ENCODE measurements around the gene UVRAG. TPM values are rescaled to one million over a fixed set of nuclear protein-coding genes. Genes with fewer than 3 reads are reported as not detected.

UVRAG gene
- total RNA-seq, 1 donor from 2014 or later, result 31.0 TPM

- no peak overlapping the region for H3K27ac ChIP-seq
- no peak overlapping the region for H3K4me3 ChIP-seq
- intact Hi-C loops (cut with DNase I), result no loop called here
- H3K27me3 ChIP-seq, result no peaks in the 10 kb centered on the region
- no peak for ATAC-seq
- no peaks in the 10 kb centered on the region for H3K4me1 ChIP-seq
- no peak for TF ChIP-seq CTCF (IDR thresholded peaks at IDR 0.05)
- H3K9me3 ChIP-seq, result no peaks in the 10 kb centered on the region
- H3K36me3 ChIP-seq, result no peaks in the 10 kb centered on the region
- DNase-seq, result no peak
These were observed 124.5 kb downstream of the UVRAG start for GRCh38 chr11:75939516-75939915.

- Histone ChIP-seq H3K36me3 (no peaks in the 10 kb centered on the region), H3K4me1 (no peaks in the 10 kb centered on the region), H3K4me3 (no peak overlapping the region), H3K9me3 (no peaks in the 10 kb centered on the region), H3K27me3 (no peaks in the 10 kb centered on the region), H3K27ac (no peak overlapping the region)
- intact Hi-C loops (cut with DNase I), result no loop called here
- DNase-seq (no peak), ATAC-seq (no peak)
- no peak for TF ChIP-seq CTCF (IDR thresholded peaks at IDR 0.05)
These were observed 125.0 kb downstream of the UVRAG start for GRCh38 chr11:75939992-75940391.

GRCh38 chr11:75940911-75941310 is 125.9 kb downstream of the UVRAG start:
- intact Hi-C loops (cut with DNase I), result no loop called here
- Histone ChIP-seq H3K27me3 (no peaks in the 10 kb centered on the region), H3K4me3 (no peak overlapping the region), H3K36me3 (no peaks in the 10 kb centered on the region), H3K27ac (no peak overlapping the region), H3K9me3 (no peaks in the 10 kb centered on the region), H3K4me1 (peaks cover 8% of the 10 kb centered on the region)
- no peak for ATAC-seq
- TF ChIP-seq CTCF (IDR thresholded peaks at IDR 0.05), result no peak
- no peak for DNase-seq

- no peaks in the 10 kb centered on the region for H3K36me3 ChIP-seq
- TF ChIP-seq CTCF (IDR thresholded peaks at IDR 0.05), result no peak
- intact Hi-C loops (cut with DNase I), result no loop called here
These were observed 129.5 kb downstream of the UVRAG start for GRCh38 chr11:75944515-75944914.

GRCh38 chr11:75945446-75945845 is 130.4 kb downstream of the UVRAG start:
- Histone ChIP-seq H3K27me3 (no peaks in the 10 kb centered on the region), H3K9me3 (no peaks in the 10 kb centered on the region), H3K36me3 (no peaks in the 10 kb centered on the region), H3K4me3 (no peak overlapping the region), H3K4me1 (peaks cover 20% of the 10 kb centered on the region), H3K27ac (no peak overlapping the region)
- intact Hi-C loops (cut with DNase I), result no loop called here
- DNase-seq (no peak), ATAC-seq (no peak)
- no peak for TF ChIP-seq CTCF (IDR thresholded peaks at IDR 0.05)

More at GRCh38 chr11:75944515-75944914, 129.5 kb downstream of the UVRAG start:
- Histone ChIP-seq H3K27me3 (no peaks in the 10 kb centered on the region), H3K4me1 (peaks cover 20% of the 10 kb centered on the region), H3K9me3 (no peaks in the 10 kb centered on the region), H3K27ac (no peak overlapping the region), H3K4me3 (no peak overlapping the region)
- no peak for ATAC-seq
- DNase-seq, result no peak

- DNase-seq (no peak), ATAC-seq (no peak)
- intact Hi-C loops (cut with DNase I), result no loop called here
- Histone ChIP-seq H3K27ac (no peak overlapping the region), H3K4me1 (peaks cover 20% of the 10 kb centered on the region), H3K27me3 (no peaks in the 10 kb centered on the region), H3K4me3 (no peak overlapping the region), H3K9me3 (no peaks in the 10 kb centered on the region), H3K36me3 (no peaks in the 10 kb centered on the region)
- TF ChIP-seq CTCF (IDR thresholded peaks at IDR 0.05), result no peak
These were observed 130.9 kb downstream of the UVRAG start for GRCh38 chr11:75945947-75946346.
